Trophoblast cell (in vitro differentiated cells and primary cell): ENCODE measurements around the gene ACOT9.
"Not testable (repeated sequence)": the region's sequence is repeated elsewhere in the genome, so short reads cannot be mapped to it uniquely, and the experiment has no call there.

Source experiments
- DNase-seq, 2 donors: peaks; one replicate each; pipeline ENCODE4 v3.0.0-alpha.2; 2016
- H2AFZ ChIP-seq: 2 replicates; pipeline ENCODE4 v1.6.1; 2013; ENCODE audit warnings: low read length, moderate library complexity, mild to moderate bottlenecking; ENCODE audit not compliant: insufficient read depth, poor library complexity
- H2AK5ac ChIP-seq: 2 replicates; pipeline ENCODE4 v1.6.1; 2013; ENCODE audit warnings: mild to moderate bottlenecking, low read length
- H2BK120ac ChIP-seq: 2 replicates; pipeline ENCODE4 v1.6.1; 2013; ENCODE audit warnings: low read length, mild to moderate bottlenecking, moderate library complexity; ENCODE audit not compliant: insufficient read depth, poor library complexity
- H2BK12ac ChIP-seq: 2 replicates; pipeline ENCODE4 v1.6.1; 2013; ENCODE audit warnings: mild to moderate bottlenecking, low read length, moderate library complexity
- H2BK5ac ChIP-seq: 2 replicates; pipeline ENCODE4 v1.6.1; 2013; ENCODE audit warnings: low read length, low read depth, moderate library complexity, mild to moderate bottlenecking; ENCODE audit not compliant: poor library complexity
- H3K14ac ChIP-seq: 2 replicates; pipeline ENCODE4 v1.6.1; 2013; ENCODE audit warnings: mild to moderate bottlenecking, low read length
- H3K18ac ChIP-seq: 2 replicates; pipeline ENCODE4 v1.6.1; 2013; ENCODE audit warnings: mild to moderate bottlenecking, low read length
- H3K23ac ChIP-seq: 2 replicates; pipeline ENCODE4 v1.6.1; 2013; ENCODE audit warnings: low read length
- H3K27ac ChIP-seq: 2 replicates; pipeline ENCODE4 v1.5.1; 2013; ENCODE audit warnings: low read depth, mild to moderate bottlenecking, inconsistent platforms, low read length, moderate library complexity
- H3K27me3 ChIP-seq: 2 replicates; pipeline ENCODE4 v1.6.1; 2013; ENCODE audit warnings: inconsistent platforms, mild to moderate bottlenecking, low read length, moderate library complexity; ENCODE audit not compliant: insufficient read depth
- H3K36me3 ChIP-seq, 2 experiments: 1 replicate in 1 of 2; 2 replicates in 1 of 2; pipeline ENCODE4 v1.6.1; 2013; ENCODE audit warnings: low read length in 2 of 2, mild to moderate bottlenecking in 2 of 2, moderate library complexity in 1 of 2; ENCODE audit not compliant: insufficient read depth in 2 of 2, control insufficient read depth in 1 of 2
- H3K4ac ChIP-seq: 2 replicates; pipeline ENCODE4 v1.6.1; 2013; ENCODE audit warnings: low read depth, mild to moderate bottlenecking, low read length, moderate library complexity
- H3K4me1 ChIP-seq, 2 experiments: 1 replicate in 1 of 2; 2 replicates in 1 of 2; pipeline ENCODE4 v1.6.1; 2013; ENCODE audit warnings: low read length in 2 of 2, mild to moderate bottlenecking in 2 of 2, moderate library complexity in 1 of 2; ENCODE audit not compliant: insufficient read depth in 2 of 2, control insufficient read depth in 1 of 2
- H3K4me2 ChIP-seq: 2 replicates; pipeline ENCODE4 v1.6.1; 2013; ENCODE audit warnings: inconsistent platforms, mild to moderate bottlenecking, low read length, moderate library complexity
- H3K4me3 ChIP-seq: 2 replicates; pipeline ENCODE4 v1.5.1; 2013; ENCODE audit warnings: mild to moderate bottlenecking, low read depth, low read length, inconsistent platforms
- H3K79me1 ChIP-seq: one replicate; pipeline ENCODE4 v1.6.1; 2013; ENCODE audit warnings: low read length
- H3K79me2 ChIP-seq: 2 replicates; pipeline ENCODE4 v1.6.1; 2013; ENCODE audit warnings: low read length, mild to moderate bottlenecking; ENCODE audit not compliant: control insufficient read depth, insufficient read depth, poor library complexity
- H3K9ac ChIP-seq: 2 replicates; pipeline ENCODE4 v1.6.1; 2013; ENCODE audit warnings: mild to moderate bottlenecking, low read length
- H3K9me3 ChIP-seq: 2 replicates; pipeline ENCODE4 v1.6.1; 2013; ENCODE audit warnings: low read depth, mild to moderate bottlenecking, control low read depth, inconsistent platforms, low read length; ENCODE audit not compliant: insufficient read depth
- H4K12ac ChIP-seq: 2 replicates; pipeline ENCODE4 v1.6.1; 2013; ENCODE audit warnings: low read depth, mild to moderate bottlenecking, low read length, moderate library complexity
- H4K8ac ChIP-seq: 2 replicates; pipeline ENCODE4 v1.6.1; 2013; ENCODE audit warnings: low read depth, mild to moderate bottlenecking, low read length, moderate library complexity
- H4K91ac ChIP-seq: one replicate; pipeline ENCODE4 v1.6.1; 2013; ENCODE audit warnings: low read depth, mild to moderate bottlenecking, low read length, moderate library complexity
- WGBS: extraction: QIAGEN DNeasy Blood & Tissue Kit; methylation state at CpG from one replicate; pipeline ENCODE4 v1.1.7; 2013; ENCODE audit warnings: missing lambda C conversion rate; ENCODE audit not compliant: insufficient read length, insufficient coverage; ENCODE audit errors: extremely low coverage; 5-methylcytosine and 5-hydroxymethylcytosine counted together

Gene ACOT9

GRCh38 chrX:23779025-23779424, 35.9 kb upstream of the ACOT9 start:
- H3K36me3 ChIP-seq, result no peaks in the 10 kb centered on the region
- H2BK120ac ChIP-seq, result no peak overlapping the region

GRCh38 chrX:23776363-23776762, 33.3 kb upstream of the ACOT9 start:
- Histone ChIP-seq H3K18ac (no peak overlapping the region), H2BK5ac (no peak overlapping the region), H3K14ac (no peak overlapping the region), H2AFZ (no peak overlapping the region), H3K36me3 (no peaks in the 10 kb centered on the region), H4K8ac (no peak overlapping the region), H3K79me1 (no peaks in the 10 kb centered on the region), H3K4me1 (no peaks in the 10 kb centered on the region), H3K79me2 (no peaks in the 10 kb centered on the region), H3K27ac (no peak overlapping the region), H4K12ac (no peak overlapping the region), H2BK12ac (no peak overlapping the region), H3K27me3 (no peaks in the 10 kb centered on the region), H3K4me2 (no peak overlapping the region), H3K9me3 (no peaks in the 10 kb centered on the region), H3K4ac (no peak overlapping the region), H3K4me3 (no peak overlapping the region), H4K91ac (no peak overlapping the region), H3K23ac (no peak overlapping the region), H3K9ac (no peak overlapping the region), H2BK120ac (no peak overlapping the region), H2AK5ac (no peak overlapping the region)
- no CpG with 5 or more reads among the region's 3 CpGs for WGBS
- no peak for DNase-seq

More at GRCh38 chrX:23779025-23779424, 35.9 kb upstream of the ACOT9 start:
- WGBS, result no CpG with 5 or more reads among the region's 4 CpGs
- DNase-seq, result peak in 1 of 2 donors; percentile 44
- H3K79me2 ChIP-seq, result peaks cover 3% of the 10 kb centered on the region
- no peak overlapping the region for H2AK5ac ChIP-seq
- H3K4me1 ChIP-seq, result no peaks in the 10 kb centered on the region
- H3K4ac ChIP-seq, result no peak overlapping the region
- H4K12ac ChIP-seq, result no peak overlapping the region
- no peak overlapping the region for H3K23ac ChIP-seq
- no peak overlapping the region for H3K4me2 ChIP-seq
- H3K27me3 ChIP-seq, result no peaks in the 10 kb centered on the region
- H4K91ac ChIP-seq, result no peak overlapping the region
- no peak overlapping the region for H3K4me3 ChIP-seq
- H3K9me3 ChIP-seq, result no peaks in the 10 kb centered on the region
- H3K79me1 ChIP-seq, result peaks cover 4% of the 10 kb centered on the region
- H4K8ac ChIP-seq, result no peak overlapping the region
- H2BK12ac ChIP-seq, result no peak overlapping the region
- H3K18ac ChIP-seq, result no peak overlapping the region
- no peak overlapping the region for H2BK5ac ChIP-seq
- H3K9ac ChIP-seq, result no peak overlapping the region
- H3K14ac ChIP-seq, result no peak overlapping the region
- no peak overlapping the region for H2AFZ ChIP-seq
- H3K27ac ChIP-seq, result no peak overlapping the region

GRCh38 chrX:23773601-23774175, 30.6 kb upstream of the ACOT9 start:
- no peak overlapping the region for H2BK120ac ChIP-seq
- no peak overlapping the region for H3K18ac ChIP-seq
- DNase-seq, result no peak
- H3K4ac ChIP-seq, result no peak overlapping the region
- no peak overlapping the region for H2BK5ac ChIP-seq
- no peaks in the 10 kb centered on the region for H3K4me1 ChIP-seq
- H4K91ac ChIP-seq, result no peak overlapping the region
- no peak overlapping the region for H3K23ac ChIP-seq
- no peak overlapping the region for H2AFZ ChIP-seq
- H2AK5ac ChIP-seq, result no peak overlapping the region
- no peaks in the 10 kb centered on the region for H3K79me2 ChIP-seq
- no CpG with 5 or more reads among the region's 3 CpGs for WGBS
- H3K27me3 ChIP-seq, result no peaks in the 10 kb centered on the region
- H3K27ac ChIP-seq, result no peak overlapping the region
- no peaks in the 10 kb centered on the region for H3K36me3 ChIP-seq
- H3K14ac ChIP-seq, result no peak overlapping the region
- no peaks in the 10 kb centered on the region for H3K79me1 ChIP-seq
- no peak overlapping the region for H3K4me3 ChIP-seq
- H3K4me2 ChIP-seq, result no peak overlapping the region
- no peak overlapping the region for H3K9ac ChIP-seq
- H3K9me3 ChIP-seq, result no peaks in the 10 kb centered on the region
- H4K12ac ChIP-seq, result no peak overlapping the region
- no peak overlapping the region for H4K8ac ChIP-seq
- H2BK12ac ChIP-seq, result no peak overlapping the region

- not testable (repeated sequence) for H3K4me1 ChIP-seq, H3K79me1 ChIP-seq, H3K79me2 ChIP-seq, H3K4me2 ChIP-seq, H3K9ac ChIP-seq, H3K9me3 ChIP-seq, H4K12ac ChIP-seq, H3K4ac ChIP-seq, H2BK12ac ChIP-seq, H3K27me3 ChIP-seq, H2AFZ ChIP-seq, H3K14ac ChIP-seq, H3K36me3 ChIP-seq, H4K91ac ChIP-seq, H3K18ac ChIP-seq, H2BK120ac ChIP-seq, H3K4me3 ChIP-seq, H3K23ac ChIP-seq, H2BK5ac ChIP-seq, H3K27ac ChIP-seq, H4K8ac ChIP-seq, DNase-seq, H2AK5ac ChIP-seq
- no CpG with 5 or more reads among the region's 7 CpGs for WGBS
Observed at GRCh38 chrX:23771086-23771485, 28.0 kb upstream of the ACOT9 start.
